M059J (cell line): ENCODE data around the gene ZNF584. TPM values are rescaled to one million over a fixed set of nuclear protein-coding genes. Genes with fewer than 3 reads are reported as not detected.
"Not testable (repeated sequence)": the region's sequence is repeated elsewhere in the genome, so short reads cannot be mapped to it uniquely, and the experiment has no call there.

Source experiments
- DNase-seq: peaks from one replicate; pipeline ENCODE4 v3.0.0-alpha.2; 2012; ENCODE audit warnings: low read depth
- total RNA-seq: library from RNA; depleted of rRNA; stranded (reverse); fragments of >200 nt; shearing (Covaris generic); gene quantifications from 2 replicates; pipeline ENCODE4 v1.2.3, GENCODE V29; 2014; rRNA removed

Gene ZNF584
- total RNA-seq, result 11.6 and 14.2 TPM in 2 replicates

- DNase-seq, result peak; percentile 94
These were observed at the start of gene ZNF584 for GRCh38 chr19:58408152-58409009. ZNF584 (plus strand) TSS chr19:58408649; CDS start chr19:58409148, 499 bp downstream.

DNA sequence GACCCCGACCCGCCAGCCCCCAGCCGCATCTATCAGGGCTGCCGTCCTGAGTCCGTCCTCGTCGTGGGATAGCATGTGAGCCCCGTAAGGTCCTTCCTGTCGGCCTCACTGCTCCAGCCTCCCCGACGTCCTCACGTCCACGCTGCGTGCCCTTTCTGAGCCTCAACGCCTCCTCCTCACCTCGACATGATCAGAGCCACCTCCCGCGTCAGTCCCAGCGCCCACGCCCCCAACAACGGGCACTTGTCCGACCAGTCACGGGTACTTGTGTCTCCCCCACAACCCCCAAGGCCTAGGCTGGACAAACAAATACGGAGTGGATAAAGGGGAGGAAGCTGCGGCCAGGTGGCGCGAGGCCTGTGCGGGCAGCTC is 46.6 kb upstream of the ZNF584 start:
- DNase-seq, result peak; percentile 52

GRCh38 chr19:58362272-58362994 is 46.0 kb upstream of the ZNF584 start, which contains the start of gene ZNF497:
ZNF497 (minus strand) TSS chr19:58362751; CDS start chr19:58357635, 5,116 bp downstream.
- peak; percentile 95 for DNase-seq

GRCh38 chr19:58364146-58364545 is 44.3 kb upstream of the ZNF584 start:
- no peak for DNase-seq

- DNase-seq, result no peak
These were observed 41.6 kb upstream of the ZNF584 start for GRCh38 chr19:58366585-58367430.

DNA sequence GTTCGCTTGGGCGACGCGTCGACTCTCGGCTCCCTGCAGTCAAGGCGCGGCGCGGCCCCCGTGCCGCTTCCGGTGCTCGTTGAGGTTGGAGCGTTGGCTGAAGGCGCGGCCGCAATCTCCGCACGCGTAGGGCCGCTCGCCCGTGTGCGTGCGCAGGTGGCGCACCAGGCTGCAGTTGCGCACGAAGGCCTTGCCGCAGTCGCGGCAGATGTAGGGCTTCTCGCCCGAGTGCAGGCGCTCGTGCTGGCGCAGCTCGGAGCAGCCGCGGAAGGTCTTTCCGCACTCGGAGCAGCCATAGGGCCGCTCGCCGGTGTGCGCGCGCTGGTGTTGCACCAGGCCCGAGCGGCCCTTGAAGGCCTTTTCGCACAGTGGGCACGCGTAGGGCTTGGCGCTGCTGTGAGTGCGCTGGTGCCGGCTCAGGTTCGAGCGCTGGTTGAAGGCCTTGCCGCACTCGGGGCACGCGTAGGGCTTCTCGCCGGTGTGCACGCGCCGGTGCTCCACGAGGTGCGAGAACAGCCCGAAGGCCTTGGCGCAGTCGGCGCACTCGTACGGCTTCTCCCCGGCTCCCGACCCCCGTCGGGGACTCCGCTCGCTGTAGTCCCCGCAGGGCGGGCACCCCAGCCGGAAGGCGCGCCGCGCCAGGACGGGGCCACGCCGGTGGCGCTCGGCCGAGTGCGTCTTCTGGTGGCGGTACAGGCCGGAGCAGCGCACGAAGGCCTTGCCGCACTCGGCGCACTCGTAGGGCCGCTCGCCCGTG is 40.6 kb upstream of the ZNF584 start:
- DNase-seq, result no peak

DNA sequence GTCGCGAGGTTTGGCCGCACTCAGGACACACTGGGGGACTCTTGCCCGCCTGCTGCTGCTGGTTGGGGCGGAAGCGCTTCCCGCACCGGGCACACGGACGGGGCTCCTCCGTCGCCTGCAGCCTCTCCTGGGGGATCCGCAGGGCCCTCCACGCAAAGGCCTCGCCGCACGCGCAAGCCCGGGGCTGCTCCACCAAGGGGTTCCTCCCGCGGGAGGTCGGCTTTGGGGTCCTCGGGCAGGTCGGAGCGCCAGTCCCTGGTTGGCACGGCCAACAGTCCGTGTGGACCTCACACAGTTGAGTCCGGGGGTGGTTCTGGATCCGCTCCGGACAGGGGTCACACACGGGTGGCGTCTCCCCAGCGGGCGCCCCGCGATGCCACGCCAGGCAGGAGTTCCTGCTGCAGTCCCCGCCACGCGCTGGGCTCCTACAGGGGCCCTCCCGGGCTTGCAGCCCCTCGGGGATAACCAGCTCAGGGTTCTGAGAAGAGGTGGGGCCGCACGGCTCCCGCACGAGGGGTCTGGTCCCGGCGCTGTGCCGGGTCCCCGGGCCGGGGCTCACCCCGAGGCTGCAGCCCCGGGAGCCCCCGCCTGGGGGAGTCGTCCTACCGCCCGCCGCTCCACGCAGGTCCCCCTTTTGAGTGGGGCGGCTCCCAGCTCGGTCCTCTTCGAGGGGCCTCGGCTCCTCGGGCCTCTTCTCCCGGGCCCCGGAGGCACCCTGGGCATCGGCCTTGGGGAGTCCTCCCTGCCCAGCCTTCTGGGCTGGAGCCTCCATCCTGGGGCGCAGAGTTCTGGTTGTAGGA is 39.7 kb upstream of the ZNF584 start:
- no peak for DNase-seq

GRCh38 chr19:58372311-58373133 is 35.9 kb upstream of the ZNF584 start:
- DNase-seq, result no peak

DNA sequence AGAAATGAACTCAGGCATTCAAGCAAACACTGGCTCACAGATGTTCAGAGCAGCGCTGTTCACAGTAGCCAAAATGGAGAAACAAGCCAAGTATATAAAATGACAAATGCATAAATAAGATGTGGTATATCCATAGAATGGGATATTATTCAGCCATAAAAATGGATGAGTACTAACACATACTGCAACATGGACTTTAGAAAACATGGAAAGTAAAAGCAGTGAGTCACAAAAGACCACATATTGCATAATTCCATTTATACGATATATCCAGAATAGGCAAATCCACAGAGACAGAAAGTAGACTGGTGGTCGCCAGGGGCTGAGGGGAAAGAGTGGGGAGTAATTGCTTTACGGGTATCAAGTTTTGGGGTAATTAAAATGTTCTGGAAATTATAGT is 34.2 kb upstream of the ZNF584 start:
- DNase-seq, result no peak

GRCh38 chr19:58376724-58377123 is 31.7 kb upstream of the ZNF584 start:
- DNase-seq, result not testable (repeated sequence)

- no peak for DNase-seq
These were observed 29.2 kb upstream of the ZNF584 start for GRCh38 chr19:58379246-58379645.

DNA sequence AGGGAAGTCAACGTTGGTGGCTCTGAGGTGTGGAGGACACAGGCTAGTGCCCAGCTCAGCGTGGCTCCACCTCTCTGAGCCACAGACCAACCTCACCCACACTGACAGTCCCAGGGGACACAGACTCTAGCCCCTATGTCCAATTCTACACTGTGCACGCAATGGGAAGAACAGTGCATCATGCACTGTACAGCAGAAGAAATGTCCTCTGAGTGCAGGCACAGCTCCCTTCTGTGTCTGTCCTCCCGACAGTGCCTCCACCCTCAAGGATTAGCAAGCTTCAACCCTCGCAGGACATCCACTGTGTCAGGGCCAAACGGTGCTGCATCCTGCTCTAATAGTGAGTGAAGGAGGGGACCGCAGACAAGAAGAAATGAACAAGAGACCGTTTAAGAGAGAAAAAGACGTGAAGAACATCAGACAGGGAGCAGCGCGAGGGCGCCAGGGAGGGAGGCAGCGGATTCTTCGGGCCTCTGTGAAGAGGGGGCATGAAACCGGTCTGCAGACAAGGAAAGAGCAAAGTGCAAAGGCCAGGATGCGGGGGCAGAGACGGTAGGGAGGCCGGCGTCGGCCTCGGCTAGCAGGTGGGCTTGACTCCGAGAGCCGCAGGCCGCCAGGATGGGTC is 28.3 kb upstream of the ZNF584 start:
- DNase-seq, result peak; percentile 21

GRCh38 chr19:58380662-58381459 is 27.6 kb upstream of the ZNF584 start, which contains the start of gene ZNF837:
ZNF837 (minus strand) TSS chr19:58381030; CDS start chr19:58369332, 11,698 bp downstream.
- peak; percentile 100 for DNase-seq

GRCh38 chr19:58381460-58382212 is 26.8 kb upstream of the ZNF584 start:
- no peak for DNase-seq

- no peak for DNase-seq
These were observed 25.3 kb upstream of the ZNF584 start for GRCh38 chr19:58382997-58383603.

- no peak for DNase-seq
These were observed 23.0 kb upstream of the ZNF584 start for GRCh38 chr19:58385313-58385890.
